NCI-H226 (cell line): Measurements from ENCODE around the gene MDC1.
"Not testable (repeated sequence)": the region's sequence is repeated elsewhere in the genome, so short reads cannot be mapped to it uniquely, and the experiment has no call there.

ENCODE experiments used
- DNase-seq: peaks from one replicate; pipeline ENCODE4 v3.0.0-alpha.2; 2015

MDC1 gene

DNA sequence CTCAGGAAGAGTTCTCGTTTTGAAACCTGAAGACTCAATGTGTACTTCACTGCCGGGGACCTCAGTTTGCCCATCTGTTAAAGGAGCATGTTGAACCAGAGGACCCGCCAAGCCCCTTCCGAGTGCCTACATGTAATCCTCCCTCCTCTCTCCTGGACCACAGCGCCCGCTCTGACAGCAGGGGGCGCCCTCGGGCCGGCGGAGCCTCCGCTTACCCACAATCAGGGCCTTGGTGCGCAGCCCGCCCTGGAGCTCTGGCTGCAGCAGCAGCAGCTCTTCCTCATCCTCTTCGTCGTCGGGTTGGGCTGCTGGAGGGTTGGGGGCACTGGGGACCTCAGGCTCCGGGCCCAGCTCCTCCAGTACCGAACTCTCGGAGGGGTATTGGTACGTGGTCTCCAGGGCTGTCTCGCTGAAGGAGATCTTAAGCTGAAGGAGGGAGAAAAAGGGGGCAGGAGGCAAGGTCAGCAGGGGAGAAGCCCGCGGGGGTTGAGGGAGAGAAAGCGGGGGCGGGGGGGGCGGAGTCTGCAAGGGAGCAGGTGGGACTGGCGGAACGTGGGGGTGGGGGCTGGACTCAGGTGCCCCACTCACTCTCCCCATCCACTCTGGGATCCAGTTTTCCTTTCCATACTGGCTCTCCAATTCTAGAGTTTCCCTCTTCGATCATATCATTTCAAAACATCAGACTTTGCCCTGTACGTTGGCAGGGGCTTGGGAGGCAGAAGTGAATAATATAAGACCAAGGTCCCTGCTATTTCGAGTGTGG lies 37.9 kb downstream of the MDC1 start:
- peak; percentile 31 for DNase-seq

- DNase-seq: no peak
These were observed 40.3 kb downstream of the MDC1 start for GRCh38 chr6:30676660-30677285.

GRCh38 chr6:30672445-30673253 lies 44.4 kb downstream of the MDC1 start, which contains the start of gene DHX16:
TSS of gene DHX16 (minus strand) at chr6:30673006. CDS start at chr6:30672841, 165 bp downstream.
- DNase-seq: peak; percentile 94

DNA sequence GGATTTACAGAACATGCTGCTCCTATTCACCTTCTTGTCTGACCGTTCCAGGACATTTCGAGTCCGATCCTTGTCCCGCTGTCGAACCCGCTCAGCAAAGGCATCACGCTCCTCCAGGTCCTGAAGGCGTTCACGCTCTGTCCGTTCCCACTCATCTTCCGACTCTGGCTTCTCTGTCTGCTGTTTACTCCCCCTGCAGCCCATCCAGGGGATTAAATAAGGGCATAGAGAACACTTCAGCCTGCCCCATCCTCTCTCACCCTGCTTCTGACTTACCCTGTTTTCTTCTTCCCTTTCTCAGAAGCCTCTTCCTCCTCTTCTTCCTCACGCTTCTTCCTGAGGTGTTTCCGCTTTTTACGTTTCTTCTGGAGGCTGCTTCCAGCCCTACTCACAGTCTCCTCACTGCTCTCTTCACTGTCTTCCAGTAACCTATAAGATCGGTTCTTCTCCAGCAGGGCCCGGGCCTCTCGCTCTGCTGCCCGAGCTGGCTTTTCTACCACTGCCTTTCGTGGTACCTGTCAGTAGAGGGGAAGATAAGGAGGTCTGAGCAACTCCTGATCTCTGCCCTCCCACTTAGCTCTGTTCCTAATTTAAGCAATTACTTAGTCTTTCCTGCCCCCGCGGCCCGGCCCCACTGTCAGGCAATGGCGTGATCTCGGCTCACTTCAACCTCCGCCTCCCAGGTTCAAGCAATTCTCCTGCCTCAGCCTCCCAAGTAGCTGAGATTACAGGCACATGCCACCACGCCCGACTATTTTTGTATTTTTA lies 46.1 kb downstream of the MDC1 start:
- no peak for DNase-seq

DNA sequence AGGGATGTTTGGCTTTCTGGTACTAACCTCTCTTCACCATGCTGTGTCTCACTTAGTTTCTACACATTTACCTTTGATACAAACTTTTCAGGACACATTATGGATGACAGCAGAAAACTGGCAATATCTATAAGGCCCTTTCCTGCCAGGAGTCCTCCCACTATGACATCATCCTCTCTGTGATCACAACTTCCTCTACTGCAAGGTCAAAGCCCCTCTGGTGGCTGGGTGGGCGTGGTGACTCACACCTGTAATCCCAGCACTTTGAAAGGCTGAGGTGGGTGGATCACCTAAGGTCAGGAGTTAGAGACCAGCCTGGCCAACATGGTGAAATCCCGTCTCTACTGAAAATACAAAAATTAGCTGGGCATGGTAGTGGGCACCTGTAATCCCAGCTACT lies 50.8 kb downstream of the MDC1 start:
- not testable (repeated sequence) for DNase-seq

GRCh38 chr6:30664994-30665767 lies 51.9 kb downstream of the MDC1 start:
- no peak for DNase-seq

DNA sequence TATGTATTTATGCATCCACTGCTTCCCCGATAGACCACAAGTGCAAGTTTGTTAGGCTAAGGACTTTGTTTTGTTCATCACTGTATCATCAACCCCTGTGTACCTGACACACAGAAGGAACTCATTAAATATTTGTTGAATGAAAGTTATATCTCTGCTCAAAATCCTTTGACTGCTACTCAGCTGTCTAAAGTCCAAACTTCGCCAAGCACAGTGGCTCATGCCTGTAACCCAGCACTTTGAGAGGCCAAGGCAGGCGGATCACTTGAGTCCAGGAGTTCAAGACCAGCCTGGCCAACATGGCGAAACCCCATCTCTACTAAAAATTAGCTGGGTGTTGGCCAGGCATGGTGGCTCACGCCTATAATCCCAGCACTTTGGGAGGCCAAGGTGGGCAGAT lies 59.2 kb downstream of the MDC1 start:
- DNase-seq: not testable (repeated sequence)

DNA sequence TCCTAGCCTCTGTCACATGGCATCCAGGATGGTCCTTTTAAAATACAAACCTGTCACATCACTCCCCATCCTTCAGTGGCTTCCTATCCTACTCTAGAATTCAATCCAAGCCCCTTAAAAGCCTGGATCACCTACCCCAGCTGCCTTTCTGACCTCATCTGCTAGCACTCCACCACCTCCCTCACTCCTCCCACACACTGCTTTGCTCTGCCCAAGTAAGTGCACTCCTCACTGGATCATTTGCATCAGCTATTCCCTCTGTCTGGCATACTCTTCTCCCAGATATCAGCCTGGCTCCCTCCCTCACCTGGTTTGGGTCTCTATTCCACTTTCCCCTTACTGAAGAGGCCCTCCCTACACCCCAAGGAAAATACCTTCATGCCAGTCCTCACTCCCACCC lies 59.6 kb downstream of the MDC1 start:
- peak; percentile 47 for DNase-seq

DNA sequence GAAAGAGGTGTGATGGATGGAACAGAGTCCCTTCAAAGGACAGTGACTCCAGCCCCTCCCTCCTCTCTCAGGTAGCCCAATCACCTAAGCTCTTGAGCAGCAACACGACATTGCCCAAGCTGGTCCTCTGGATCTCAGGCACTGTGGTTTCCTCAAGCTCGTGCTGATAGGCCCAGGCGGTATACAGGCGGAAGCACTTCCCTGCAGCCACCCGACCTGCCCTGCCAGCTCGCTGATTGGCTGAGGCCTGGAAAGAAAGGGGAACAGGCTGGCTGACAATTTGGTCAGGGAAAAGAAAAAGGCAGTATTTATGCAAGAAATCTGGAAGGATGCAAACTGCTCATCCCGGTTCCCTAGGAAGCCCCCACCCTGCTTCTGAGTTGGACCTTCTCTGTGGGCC lies 60.6 kb downstream of the MDC1 start:
- DNase-seq: no peak

GRCh38 chr6:30655743-30656094 lies 61.4 kb downstream of the MDC1 start:
- DNase-seq: no peak

DNA sequence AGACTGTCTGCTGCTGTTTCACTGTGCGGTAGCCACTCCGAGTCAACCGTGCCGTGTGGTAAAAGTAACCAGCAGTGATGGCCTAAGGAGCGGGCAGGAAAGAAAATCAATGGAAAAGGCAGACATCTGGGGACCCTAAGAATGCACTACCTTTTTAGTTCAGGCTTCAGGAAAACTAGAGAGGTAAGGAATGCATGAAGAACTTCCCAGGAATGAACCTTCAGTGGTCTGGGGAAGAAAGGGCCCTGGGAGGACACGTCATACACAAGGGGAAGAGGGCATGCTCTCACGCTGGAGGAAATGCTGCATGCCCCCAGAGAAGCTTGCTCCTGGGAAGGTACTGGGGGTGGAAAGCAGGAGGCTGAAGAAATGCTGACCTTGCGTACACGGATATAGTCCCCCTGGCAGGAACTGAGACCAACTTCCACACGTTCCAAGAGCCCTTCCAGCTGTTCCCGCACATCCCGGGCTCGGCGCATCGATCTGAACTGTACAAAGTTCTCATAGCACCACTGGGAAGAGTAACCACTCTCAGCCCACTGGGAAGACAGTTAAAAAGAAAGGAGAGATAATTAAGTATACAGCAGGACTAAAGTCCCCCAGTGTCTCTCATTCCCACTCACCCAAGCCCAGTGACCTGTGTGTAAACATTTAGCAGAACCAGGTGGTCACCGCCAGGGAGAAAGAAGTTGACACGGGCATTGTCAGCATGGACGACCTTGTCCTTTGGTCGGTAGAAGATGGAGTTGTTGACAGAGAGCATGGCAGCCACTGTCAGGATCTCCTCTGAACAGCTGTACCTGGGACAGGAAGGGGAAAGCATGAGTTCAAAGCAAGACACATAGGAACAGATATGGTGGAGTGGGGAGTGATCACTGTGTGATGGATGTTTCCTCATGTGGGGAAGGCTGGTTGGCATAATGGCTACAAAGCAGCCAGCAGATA lies 62.0 kb downstream of the MDC1 start:
- DNase-seq: no peak

- no peak for DNase-seq
These were observed 65.9 kb downstream of the MDC1 start for GRCh38 chr6:30651143-30651542.
